Thymus (tissue), 11 donors: ENCODE measurements around the gene PAPOLA. TPM values are rescaled to one million over a fixed set of nuclear protein-coding genes. Genes with fewer than 3 reads are reported as not detected.
A peak's percentile ranks its signal among the peaks of the same experiment; 100 is the strongest.
"Not testable (repeated sequence)": the region's sequence is repeated elsewhere in the genome, so short reads cannot be mapped to it uniquely, and the experiment has no call there.

Experiments
- DNase-seq, 9 donors: peaks; one replicate each; pipeline ENCODE4 v3.0.0-alpha.2; 2013; ENCODE audit warnings: low spot score in 9 of 9, low read depth in 6 of 9, missing footprints in 1 of 9
- H3K27ac ChIP-seq, 2 donors: one replicate each; pipeline ENCODE4 v1.5.1; 2013; ENCODE audit warnings: control low read depth in 1 of 2, low read depth in 1 of 2, low read length in 1 of 2, mild to moderate bottlenecking in 1 of 2, moderate library complexity in 1 of 2
- H3K27me3 ChIP-seq, 2 donors: one replicate each; pipeline ENCODE4 v1.5.1; 2013; ENCODE audit warnings: low read length in 1 of 2; ENCODE audit not compliant: control insufficient read depth in 2 of 2, insufficient read depth in 1 of 2
- H3K36me3 ChIP-seq, 2 donors: one replicate each; pipeline ENCODE4 v1.5.1; 2013; ENCODE audit warnings: low read length in 1 of 2, mild to moderate bottlenecking in 1 of 2, moderate library complexity in 1 of 2; ENCODE audit not compliant: control insufficient read depth in 2 of 2, insufficient read depth in 2 of 2
- H3K4me1 ChIP-seq, 2 donors: one replicate each; pipeline ENCODE4 v1.5.1; 2013; ENCODE audit warnings: low read length in 2 of 2; ENCODE audit not compliant: control insufficient read depth in 2 of 2, insufficient read depth in 2 of 2
- H3K4me3 ChIP-seq, 2 donors: one replicate each; pipeline ENCODE4 v1.5.1; 2013; ENCODE audit warnings: low read length in 2 of 2, control low read depth in 1 of 2, mild to moderate bottlenecking in 1 of 2
- H3K9me3 ChIP-seq, 2 donors: one replicate each; pipeline ENCODE4 v1.5.1; 2013; ENCODE audit warnings: low read length in 1 of 2, mild to moderate bottlenecking in 1 of 2; ENCODE audit not compliant: control insufficient read depth in 2 of 2, insufficient read depth in 1 of 2
- WGBS: extraction: QIAGEN DNeasy Blood & Tissue Kit; methylation state at CpG from one replicate; pipeline ENCODE4 v1.1.7; 2013; 5-methylcytosine and 5-hydroxymethylcytosine counted together
- polyA plus RNA-seq: library from polyadenylated mRNA; stranded (reverse); fragments of 200-250 nt; gene quantifications from one replicate; pipeline ENCODE4 v1.2.3, GENCODE V29; 2013
- total RNA-seq: library from RNA; stranded (reverse); fragments of 120-200 nt; gene quantifications from one replicate; pipeline ENCODE4 v1.2.4, GENCODE V29; 2013
- donor health status: healthy.

The PAPOLA gene
- total and polyA plus RNA-seq, 2 donors = 99.9 to 108 TPM

GRCh38 chr14:96493178-96493577 is 9.0 kb upstream of the PAPOLA start:
- H3K27ac ChIP-seq = no peak overlapping the region
- 97% methylated on average over 1 of the region's 1 CpG for WGBS
- no peaks in the 10 kb centered on the region for H3K36me3 ChIP-seq
- H3K4me3 ChIP-seq = no peak overlapping the region
- no peaks in the 10 kb centered on the region for H3K9me3 ChIP-seq
- peaks cover 0 to 3% of the 10 kb centered on the region in 2 donors for H3K27me3 ChIP-seq
- H3K4me1 ChIP-seq = no peaks in the 10 kb centered on the region
- no peak for DNase-seq

DNA sequence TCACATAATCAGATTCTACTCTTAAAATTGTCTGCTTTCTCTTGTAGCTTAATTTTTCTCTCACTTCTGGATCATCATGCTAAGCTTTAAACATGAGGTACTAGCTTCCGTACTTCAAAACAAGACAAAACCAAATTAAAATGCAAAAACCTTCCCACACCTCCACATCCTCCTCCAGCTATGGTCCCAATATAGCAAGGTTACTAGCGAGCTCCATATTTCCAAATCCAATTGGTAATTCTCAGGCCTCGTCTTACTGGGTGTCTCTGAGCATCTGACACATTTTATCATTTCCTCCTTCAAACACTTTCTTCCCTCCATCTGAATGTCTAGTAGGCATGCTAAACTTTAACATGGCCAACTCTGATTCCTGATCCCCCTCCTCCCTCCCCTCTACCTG is 7.9 kb upstream of the PAPOLA start:
- H3K27ac ChIP-seq = no peak overlapping the region
- H3K27me3 ChIP-seq = peaks cover 0 to 3% of the 10 kb centered on the region in 2 donors
- no peak overlapping the region for H3K4me3 ChIP-seq
- H3K9me3 ChIP-seq = no peaks in the 10 kb centered on the region
- H3K4me1 ChIP-seq = no peaks in the 10 kb centered on the region
- DNase-seq = no peak
- H3K36me3 ChIP-seq = no peaks in the 10 kb centered on the region
- 91% methylated on average over 3 of the region's 3 CpGs for WGBS

GRCh38 chr14:96497087-96497486 is 5.1 kb upstream of the PAPOLA start:
- Histone ChIP-seq H3K4me3 (no peak overlapping the region), H3K36me3 (no peaks in the 10 kb centered on the region), H3K9me3 (no peaks in the 10 kb centered on the region), H3K27ac (no peak overlapping the region), H3K4me1 (peaks cover 5 to 8% of the 10 kb centered on the region in 2 donors), H3K27me3 (peaks cover 0 to 7% of the 10 kb centered on the region in 2 donors)
- no peak for DNase-seq
- WGBS = 71% methylated on average over 5 of the region's 5 CpGs

DNA sequence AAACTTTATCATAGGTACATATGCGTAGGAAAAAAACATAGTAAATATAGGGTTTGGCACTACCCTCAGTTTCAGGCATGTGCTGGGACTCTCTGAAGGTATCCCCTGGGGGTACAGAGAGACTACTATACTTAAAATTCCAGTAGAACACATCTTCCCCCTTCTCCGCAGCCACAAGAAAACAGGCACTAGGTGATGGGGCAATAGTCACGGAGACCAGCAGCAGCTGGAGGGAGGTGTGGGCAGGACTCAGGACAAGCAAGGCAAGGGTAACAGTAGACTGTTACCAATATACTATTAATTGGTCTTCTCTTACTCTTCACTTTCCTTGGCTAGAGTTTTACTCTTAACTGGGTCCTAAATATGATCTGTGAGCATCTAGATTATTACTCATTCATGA is 4.6 kb upstream of the PAPOLA start:
- peaks cover 5 to 8% of the 10 kb centered on the region in 2 donors for H3K4me1 ChIP-seq
- no peaks in the 10 kb centered on the region for H3K9me3 ChIP-seq
- no peaks in the 10 kb centered on the region for H3K36me3 ChIP-seq
- peaks cover 0 to 7% of the 10 kb centered on the region in 2 donors for H3K27me3 ChIP-seq
- no peak overlapping the region for H3K27ac ChIP-seq
- no peak overlapping the region for H3K4me3 ChIP-seq
- DNase-seq = no peak
- 96% methylated on average over 3 of the region's 3 CpGs for WGBS

GRCh38 chr14:96501217-96501739 is 904 bp upstream of the PAPOLA start:
- DNase-seq = peak in 7 of 9 donors; percentile 3 to 30 (median 6)
- no peak overlapping the region for H3K27ac ChIP-seq
- H3K27me3 ChIP-seq = peaks cover 0 to 7% of the 10 kb centered on the region in 2 donors
- WGBS = 6% methylated on average over 15 of the region's 15 CpGs
- H3K9me3 ChIP-seq = no peaks in the 10 kb centered on the region
- H3K4me1 ChIP-seq = peaks cover 14 to 19% of the 10 kb centered on the region in 2 donors
- peak overlapping the region; percentile 89 to 99 for H3K4me3 ChIP-seq
- H3K36me3 ChIP-seq = no peaks in the 10 kb centered on the region

DNA sequence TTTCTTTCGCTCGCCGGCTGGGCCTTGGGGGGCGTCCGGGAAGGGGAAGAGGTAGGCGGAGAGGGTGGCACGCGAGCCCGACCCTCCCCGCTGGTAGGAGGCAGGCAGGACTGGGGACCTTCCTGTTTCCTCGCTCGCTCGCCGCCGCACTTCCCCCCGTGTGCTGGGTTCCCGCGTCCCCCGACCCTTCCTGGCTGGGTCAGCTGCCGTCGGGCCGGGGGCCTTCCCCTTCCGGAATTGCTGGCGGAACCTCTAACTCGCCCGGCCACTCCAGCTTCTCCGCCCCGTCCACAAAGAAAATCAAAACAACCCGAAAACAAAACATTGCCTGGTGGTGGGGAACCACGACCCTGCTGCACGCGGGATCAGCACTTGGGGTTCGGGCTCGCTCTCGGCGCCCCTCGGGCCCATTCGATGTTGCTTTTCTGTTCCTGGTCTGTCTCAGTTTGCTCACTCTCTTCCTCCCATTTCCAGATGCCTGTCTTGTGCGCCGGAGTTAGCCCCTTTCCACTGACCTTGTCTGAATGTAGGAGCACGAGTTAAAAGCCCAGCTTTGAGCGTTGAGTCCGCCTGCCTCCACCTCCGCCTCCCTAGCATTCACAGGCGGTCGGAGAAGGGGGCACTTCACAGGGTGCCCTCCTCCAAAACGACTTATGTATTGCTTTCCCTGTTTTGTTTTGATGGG is 581 bp downstream of the PAPOLA start:
- WGBS = under 1% methylated on average over 47 of the region's 47 CpGs
- Histone ChIP-seq H3K4me1 (peaks cover 14 to 22% of the 10 kb centered on the region in 2 donors), H3K27ac (peak overlapping the region; percentile 97 to 98), H3K4me3 (peak overlapping the region; percentile 89 to 99), H3K9me3 (no peaks in the 10 kb centered on the region), H3K36me3 (peaks cover 0 to 3% of the 10 kb centered on the region in 2 donors), H3K27me3 (peaks cover 0 to 3% of the 10 kb centered on the region in 2 donors)
- DNase-seq = peak in 6 of 9 donors; percentile 15 to 56 (median 37)

DNA sequence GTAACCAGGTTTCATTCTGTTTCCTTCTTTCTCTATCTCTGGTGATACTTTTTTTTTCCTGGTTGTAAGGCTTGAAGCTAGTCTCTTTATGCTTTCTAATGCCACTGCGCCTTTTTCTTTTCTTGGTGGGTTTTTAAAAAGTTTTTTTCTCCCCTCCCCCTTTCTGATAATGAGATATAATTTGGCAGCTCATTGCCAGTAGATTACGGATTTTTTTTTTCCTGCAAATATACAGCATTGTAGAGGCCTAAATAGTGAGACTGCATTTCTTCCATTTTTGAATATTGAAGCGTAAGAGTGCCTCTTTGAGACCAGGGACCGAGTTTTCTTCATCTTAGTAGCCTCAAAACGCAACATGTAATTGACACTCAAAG is 1.1 kb downstream of the PAPOLA start:
- H3K4me3 ChIP-seq = peak overlapping the region; percentile 89 to 99
- peak in 4 of 9 donors; percentile 4 to 9 (median 6) for DNase-seq
- H3K9me3 ChIP-seq = no peaks in the 10 kb centered on the region
- H3K4me1 ChIP-seq = peaks cover 14 to 22% of the 10 kb centered on the region in 2 donors
- peaks cover 0 to 3% of the 10 kb centered on the region in 2 donors for H3K27me3 ChIP-seq
- peak overlapping the region; percentile 97 to 98 for H3K27ac ChIP-seq
- WGBS = 24% methylated on average over 5 of the region's 5 CpGs
- peaks cover 0 to 3% of the 10 kb centered on the region in 2 donors for H3K36me3 ChIP-seq

GRCh38 chr14:96504353-96504752 is 2.2 kb downstream of the PAPOLA start:
- not testable (repeated sequence) for H3K4me3 ChIP-seq, DNase-seq, H3K9me3 ChIP-seq, H3K27ac ChIP-seq, H3K36me3 ChIP-seq, H3K27me3 ChIP-seq
- H3K4me1 ChIP-seq = peaks cover 14 to 22% of the 10 kb centered on the region in 2 donors
- 97% methylated on average over 12 of the region's 12 CpGs for WGBS

DNA sequence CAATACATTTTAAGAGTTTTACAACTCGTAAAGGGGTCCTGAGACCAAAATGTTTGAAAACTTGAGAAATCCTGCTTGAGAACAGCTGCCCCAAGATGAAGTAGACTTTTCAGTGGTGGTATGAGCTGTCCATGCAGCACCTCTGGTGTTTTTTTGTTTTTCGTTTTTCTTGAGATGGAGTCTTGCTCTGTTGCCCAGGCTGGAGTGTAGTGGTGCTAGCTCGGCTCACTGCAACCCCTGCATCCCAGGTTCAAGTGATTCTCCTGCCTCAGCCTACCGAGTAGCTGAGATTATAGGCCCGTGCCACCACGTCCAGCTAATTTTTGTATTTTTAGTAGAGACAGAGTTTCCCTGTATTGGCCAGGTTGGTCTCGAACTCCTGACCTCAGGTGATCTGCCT is 5.5 kb downstream of the PAPOLA start:
- Histone ChIP-seq H3K9me3 (no peaks in the 10 kb centered on the region), H3K4me1 (peaks cover 6 to 17% of the 10 kb centered on the region in 2 donors), H3K27ac (no peak overlapping the region), H3K27me3 (no peaks in the 10 kb centered on the region), H3K36me3 (peaks cover 0 to 3% of the 10 kb centered on the region in 2 donors), H3K4me3 (no peak overlapping the region)
- WGBS = 98% methylated on average over 7 of the region's 7 CpGs
- DNase-seq = no peak
